CD1c-positive myeloid dendritic cell (primary cell): ENCODE results near the gene PGGHG.
"Not testable (repeated sequence)": the region's sequence is repeated elsewhere in the genome, so short reads cannot be mapped to it uniquely, and the experiment has no call there.

ENCODE experiments used
- DNase-seq: peaks from one replicate; pipeline ENCODE4 v3.0.0-alpha.2; 2016; ENCODE audit errors: extremely low spot score

Gene PGGHG

DNA sequence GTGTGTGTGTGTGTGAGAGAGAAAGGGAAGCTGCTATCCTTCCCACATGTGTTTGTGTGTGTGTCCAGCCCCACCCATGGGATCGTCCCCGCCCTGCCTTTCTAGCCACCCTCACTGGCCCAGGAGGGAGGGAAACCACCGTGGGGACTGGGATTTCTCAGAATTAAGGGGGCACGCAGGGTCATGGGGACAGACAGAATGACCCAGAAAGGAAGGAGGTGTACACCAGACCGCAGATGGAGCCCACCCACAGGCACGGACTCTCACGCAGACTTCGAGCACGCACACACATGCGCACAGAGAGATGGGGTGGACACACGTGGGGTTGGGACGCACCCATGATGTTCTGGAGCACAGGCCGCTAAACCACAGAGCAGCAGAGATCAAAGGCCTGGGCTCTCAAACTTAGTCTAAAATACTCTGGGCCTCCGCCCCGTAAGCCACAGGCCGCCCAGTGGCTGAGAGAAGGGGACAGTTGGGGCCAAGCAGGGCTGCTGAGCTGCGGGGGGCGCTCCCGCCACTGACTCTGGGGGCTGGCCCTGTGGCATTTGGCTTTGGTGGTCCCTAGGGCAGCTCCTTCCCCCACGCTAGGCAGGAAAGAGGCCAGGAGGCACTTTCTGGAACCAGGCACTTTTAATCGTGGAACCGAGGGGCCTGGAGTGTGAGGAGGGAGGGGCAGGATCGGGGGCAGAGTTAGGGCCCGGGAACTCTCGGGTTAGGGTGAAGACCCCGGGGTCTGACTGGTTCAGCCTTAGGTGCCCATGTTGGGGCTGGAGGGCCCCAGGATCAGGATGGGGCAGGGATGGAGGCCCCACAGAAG lies 8.9 kb downstream of the PGGHG start:
- DNase-seq = peak; percentile 28

DNA sequence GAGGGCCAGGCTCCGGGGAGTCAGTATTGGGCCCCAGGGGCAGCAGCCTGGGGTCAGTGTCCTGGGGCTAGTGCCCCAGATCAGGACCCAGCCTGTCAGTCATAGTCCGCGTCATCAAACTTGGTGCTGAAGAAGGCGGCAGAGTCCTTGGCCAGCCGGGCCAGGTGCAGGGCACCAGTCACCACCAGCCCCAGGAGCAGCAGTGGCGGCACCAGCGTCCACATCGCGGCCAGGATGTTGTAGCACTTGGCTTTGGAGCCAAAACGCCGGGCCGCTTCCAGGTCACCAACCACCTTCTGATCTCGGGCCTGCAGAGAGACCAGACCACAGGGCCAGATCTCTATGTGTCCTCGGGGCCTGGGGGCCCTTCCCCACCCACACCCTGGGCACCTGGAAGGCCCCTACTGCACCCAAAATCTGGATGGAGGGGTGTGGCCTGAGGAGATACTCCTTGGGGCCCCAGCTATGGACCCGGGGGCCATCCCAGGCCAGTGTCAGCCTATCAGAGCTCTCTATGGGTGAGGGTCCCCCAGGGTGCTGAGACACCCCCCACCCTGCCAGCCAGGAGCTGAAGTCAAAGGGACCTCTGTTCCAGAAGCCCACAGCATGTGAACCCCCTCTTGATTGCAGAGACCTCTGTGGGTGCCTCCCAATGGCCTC lies 9.6 kb downstream of the PGGHG start:
- no peak for DNase-seq

- DNase-seq = no peak
These were observed 10.4 kb downstream of the PGGHG start, which contains the start of gene IFITM5 for GRCh38 chr11:299081-299891. Gene IFITM5 (minus strand): TSS chr11:299526. CDS start chr11:299490, 36 bp downstream.

GRCh38 chr11:299951-300735 lies 11.2 kb downstream of the PGGHG start:
- no peak for DNase-seq

DNA sequence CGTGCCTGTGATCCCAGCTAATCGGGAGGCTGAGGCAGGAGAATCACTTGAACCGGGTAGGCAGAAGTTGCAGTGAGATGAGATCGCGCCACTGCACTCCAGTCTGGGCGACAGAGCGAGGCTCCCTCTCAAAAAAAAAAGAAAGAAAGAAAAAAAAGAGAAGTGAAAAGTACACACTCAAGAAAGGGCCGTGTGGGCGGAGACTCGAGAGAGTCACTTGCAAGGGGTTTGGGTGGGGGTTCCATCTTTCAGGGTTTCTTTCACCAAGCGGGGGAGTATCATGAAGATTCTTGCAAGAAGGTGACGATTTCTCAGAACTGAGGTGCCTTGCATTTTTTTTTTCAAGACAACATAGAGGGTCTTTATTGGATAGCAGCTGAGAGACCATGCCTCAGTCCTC lies 14.4 kb downstream of the PGGHG start:
- DNase-seq = peak; percentile 38

DNA sequence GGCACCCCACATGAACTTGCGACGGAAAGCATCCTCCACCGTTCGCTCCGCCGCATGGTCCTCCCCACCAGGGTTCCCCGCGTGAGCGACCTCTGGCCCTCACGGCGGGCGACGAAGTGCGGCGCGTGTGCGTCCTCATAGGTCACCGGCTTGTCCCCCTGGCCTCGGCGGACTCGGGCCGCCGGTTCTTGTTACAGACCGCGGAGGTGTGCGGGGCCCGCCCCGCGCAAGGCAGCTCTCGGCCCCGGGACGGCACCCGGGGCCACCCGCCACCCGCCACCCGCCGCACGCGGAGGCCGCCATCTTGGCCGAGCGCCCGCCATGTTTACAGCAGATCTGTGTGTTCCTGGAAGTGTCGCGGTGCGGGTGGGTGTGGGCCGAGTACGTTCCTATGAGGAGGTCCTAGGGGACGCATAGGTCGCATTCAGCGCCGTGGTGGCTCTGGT lies 15.2 kb downstream of the PGGHG start:
- DNase-seq = no peak

DNA sequence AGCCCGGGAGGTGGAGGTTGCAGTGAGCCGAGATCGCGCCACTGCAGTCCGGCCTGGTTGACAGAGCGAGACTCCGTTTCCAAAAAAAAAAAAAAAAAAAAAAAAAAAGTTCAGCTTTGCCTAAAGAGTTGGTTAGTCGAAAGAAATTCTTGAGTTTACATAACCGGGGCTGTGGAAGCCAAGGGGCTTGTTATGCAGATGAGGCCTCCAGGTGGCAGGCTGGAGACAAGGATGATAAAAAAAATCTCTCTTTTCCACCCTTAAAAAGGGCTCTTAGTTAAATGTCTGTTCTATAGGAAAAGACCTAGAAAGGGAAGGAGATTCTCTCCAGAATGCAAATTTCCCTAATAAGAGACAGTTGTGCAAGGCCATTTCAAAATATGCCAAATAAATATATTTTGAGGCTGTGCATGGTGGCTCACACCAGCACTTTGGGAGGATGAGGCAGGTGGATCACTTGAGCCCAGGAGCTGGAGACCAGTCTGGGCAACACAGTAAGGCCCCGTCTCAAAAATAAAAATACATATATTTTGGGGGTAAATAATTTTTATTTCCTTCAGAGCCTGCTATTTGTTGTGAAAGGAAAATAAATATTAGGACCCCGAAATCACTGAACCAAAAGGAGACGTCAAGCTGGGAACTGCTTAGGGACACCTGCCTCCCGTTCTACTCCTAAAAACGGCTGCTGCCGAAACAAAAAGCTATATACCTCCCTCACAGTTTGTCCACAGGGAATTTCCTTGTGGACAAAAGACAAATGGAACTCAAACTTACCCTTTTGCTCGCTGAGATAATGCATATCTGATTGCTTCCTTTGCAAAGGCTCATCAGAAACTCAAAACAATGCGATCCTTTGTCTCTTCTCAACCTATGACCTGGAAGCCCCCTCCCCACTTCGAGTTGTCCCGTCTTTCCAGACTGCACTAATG lies 16.3 kb downstream of the PGGHG start:
- peak; percentile 53 for DNase-seq

GRCh38 chr11:305844-306211 lies 16.9 kb downstream of the PGGHG start:
- DNase-seq = no peak

GRCh38 chr11:306645-307371 lies 17.9 kb downstream of the PGGHG start:
- no peak for DNase-seq

- peak; percentile 77 for DNase-seq
These were observed 19.1 kb downstream of the PGGHG start, which contains the start of gene IFITM2 for GRCh38 chr11:307766-308708. Gene IFITM2 (plus strand): TSS chr11:307816. CDS start chr11:308193, 377 bp downstream.

- not testable (repeated sequence) for DNase-seq
These were observed 20.1 kb downstream of the PGGHG start for GRCh38 chr11:308740-309665.

DNA sequence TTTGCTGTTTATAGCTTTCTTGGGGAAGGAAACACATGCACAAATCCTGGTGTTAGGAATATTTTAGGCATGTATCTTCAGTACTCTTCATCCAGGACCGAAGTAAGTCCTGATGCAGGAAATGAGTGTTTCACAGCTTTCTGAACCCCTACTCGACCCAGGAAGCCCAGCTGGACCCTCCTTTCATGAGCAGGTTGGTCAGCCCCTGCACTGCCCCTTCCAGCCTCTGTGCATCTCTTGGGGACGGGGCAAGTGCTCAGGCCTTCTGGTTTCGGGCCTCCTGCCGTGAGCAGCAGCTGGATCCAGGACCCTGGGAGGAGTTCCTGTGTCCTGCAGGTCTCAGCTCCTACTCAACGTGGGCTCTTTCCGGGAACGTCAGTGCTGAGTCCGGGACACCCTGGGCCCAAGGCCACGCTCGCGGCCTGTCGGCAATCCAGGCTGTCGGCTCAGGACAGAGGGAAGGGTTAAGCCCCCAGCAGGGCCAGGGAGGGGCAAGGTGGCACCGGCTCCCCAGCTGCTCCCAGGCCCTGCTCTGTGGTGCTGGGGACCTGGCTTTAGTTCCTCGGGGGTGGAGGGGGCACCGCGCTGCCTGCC lies 21.1 kb downstream of the PGGHG start:
- DNase-seq = not testable (repeated sequence)

DNA sequence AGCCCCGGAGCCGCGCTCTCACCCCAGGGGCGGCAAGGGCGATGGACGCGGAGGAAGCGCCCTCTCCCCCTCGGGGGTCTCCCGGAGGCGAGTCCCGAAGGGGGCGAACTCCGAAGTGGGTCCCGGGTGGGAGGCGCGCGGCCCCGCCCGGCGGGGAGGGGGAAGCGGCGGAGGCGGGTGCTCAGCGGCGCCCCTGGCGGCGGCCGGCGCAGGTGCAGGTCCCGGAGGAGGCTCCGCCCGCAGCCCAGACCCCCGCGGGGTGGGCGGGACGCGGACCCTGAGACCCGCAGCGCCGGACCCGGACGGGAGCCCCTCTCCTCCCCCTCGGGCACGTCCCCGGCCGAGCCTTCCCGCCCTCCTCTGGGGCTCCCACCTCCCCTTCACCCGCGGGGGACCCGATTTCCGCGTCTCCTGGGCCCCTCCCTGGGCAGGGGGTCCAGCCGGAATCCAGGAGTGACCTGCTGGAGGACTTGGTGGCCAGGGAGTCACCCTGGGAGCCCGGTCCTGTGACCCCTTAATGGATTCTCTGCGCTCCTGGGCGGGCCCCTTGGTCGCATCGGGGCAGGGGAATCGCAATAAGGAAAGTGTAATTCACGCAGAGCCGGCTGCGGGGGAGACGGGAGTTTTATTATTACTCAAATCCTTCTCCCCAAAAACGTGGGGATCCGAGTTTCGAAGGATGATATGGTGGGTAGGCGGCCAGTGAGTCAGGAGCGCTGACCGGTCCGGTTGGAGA lies 22.3 kb downstream of the PGGHG start:
- not testable (repeated sequence) for DNase-seq

GRCh38 chr11:312092-312816 lies 23.3 kb downstream of the PGGHG start:
- no peak for DNase-seq

GRCh38 chr11:313304-313786 lies 24.4 kb downstream of the PGGHG start:
- DNase-seq = no peak
